DMS53 (cell line): Measurements from ENCODE around the gene UCK1.

ENCODE experiments used
- DNase-seq: peaks from one replicate; lab custom pipeline; 2025; lab: John Stamatoyannopoulos, UW

UCK1 gene

DNA sequence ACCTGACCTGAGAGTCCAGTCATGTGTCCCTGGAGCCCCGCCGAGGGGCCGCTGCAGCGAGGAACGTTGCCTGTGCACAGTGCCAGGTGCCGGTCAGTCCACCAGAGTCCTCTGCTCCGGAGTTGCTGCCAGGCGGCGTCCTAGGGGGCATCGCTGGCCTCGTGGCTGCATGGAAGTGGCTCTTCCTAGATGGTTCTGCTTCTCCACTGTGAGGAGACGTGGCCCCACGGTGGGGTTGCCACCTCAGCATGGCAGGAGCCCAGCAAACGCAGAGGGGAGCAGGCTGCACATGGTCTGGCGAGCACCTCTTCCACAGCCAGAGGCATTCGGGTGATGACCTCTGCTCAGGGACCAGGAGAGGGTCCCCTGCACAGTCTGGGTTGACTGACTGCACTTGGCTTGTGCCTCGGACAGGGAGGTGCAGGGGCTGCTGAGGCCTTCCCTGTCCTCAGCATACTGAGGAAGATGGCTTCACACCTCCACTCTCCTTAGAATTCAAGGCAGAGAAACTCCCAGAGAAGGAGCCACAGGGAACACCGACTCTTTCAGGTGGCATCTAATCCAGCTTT, 54.2 kb downstream of the UCK1 start:
- no peak for DNase-seq

DNA sequence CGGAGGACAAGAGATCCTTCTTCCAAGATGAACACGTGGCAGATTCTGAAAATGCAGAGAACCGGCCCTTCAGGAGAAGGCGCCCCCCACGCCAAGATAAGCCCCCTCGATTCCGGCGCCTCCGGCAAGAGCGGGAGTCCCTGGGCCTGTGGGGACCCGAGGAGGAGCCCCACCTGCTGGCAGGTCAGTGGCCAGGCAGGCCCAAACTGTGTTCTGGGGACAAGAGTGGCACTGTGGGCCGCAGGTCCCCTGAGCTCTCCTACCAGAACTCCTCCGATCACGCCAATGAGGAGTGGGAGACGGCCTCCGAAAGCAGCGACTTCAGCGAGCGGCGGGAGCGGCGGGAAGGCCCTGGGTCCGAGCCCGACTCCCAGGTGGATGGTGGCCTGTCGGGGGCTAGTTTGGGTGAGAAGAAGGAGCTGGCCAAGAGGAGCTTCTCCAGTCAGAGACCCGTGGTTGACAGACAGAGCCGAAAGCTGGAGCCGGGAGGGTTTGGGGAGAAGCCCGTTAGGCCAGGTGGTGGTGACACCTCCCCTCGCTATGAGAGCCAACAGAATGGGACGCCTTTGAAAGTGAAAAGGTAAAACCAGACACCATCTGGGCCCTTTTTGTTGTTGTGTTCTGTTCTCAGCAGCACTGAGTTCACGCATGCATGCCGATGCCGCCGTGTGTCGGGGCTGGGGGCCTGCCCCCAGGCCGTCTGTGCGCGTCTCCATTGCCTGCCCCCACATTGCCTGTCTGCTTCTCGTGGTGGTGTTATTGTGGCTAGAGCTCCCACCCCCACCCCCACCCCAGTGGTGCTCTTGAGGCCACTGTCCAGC, 54.9 kb downstream of the UCK1 start:
- DNase-seq, result peak; percentile 20

DNA sequence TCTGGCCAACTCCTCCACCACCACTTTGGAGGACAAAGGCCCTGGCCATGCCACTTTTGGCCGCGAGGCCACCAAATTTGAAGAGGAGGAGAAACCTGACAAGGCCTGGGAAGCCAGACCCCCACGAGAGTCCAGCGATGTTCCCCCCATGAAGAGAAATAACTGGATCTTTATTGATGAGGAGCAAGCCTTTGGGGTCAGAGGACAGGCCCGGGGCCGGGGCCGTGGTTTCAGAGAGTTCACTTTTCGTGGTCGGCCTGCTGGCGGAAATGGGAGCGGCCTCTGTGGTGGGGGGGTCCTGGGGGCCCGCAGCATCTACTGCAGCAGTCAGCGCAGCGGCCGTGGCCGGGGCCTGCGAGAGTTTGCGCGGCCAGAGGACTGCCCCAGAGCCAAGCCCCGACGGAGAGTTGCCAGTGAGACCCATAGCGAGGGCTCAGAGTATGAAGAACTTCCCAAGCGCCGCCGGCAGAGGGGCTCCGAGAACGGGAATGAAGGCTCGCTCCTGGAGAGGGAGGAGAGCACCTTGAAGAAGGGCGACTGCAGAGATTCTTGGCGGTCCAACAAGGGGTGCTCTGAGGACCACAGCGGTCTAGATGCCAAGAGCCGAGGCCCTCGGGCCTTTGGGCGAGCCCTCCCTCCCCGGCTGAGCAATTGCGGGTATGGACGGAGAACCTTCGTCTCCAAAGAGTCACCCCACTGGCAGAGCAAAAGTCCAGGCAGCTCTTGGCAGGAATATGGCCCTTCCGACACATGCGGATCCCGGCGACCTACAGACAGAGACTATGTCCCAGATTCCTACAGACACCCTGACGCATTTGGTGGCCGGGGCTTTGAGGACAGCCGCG, 55.7 kb downstream of the UCK1 start:
- no peak for DNase-seq

DNA sequence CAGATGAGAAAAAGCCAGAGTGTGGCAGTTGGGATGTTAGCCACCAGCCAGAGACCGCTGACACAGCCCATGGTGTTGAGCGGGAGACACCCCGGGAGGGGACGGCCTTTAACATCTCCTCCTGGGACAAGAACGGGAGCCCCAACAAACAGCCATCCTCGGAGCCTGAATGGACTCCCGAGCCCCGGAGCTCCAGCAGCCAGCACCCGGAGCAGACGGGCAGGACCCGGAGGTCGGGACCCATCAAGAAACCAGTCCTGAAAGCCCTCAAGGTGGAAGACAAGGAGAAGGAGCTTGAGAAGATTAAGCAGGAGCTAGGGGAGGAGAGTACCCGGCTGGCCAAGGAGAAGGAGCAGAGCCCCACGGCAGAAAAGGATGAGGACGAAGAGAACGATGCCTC, 56.4 kb downstream of the UCK1 start:
- DNase-seq, result no peak

DNA sequence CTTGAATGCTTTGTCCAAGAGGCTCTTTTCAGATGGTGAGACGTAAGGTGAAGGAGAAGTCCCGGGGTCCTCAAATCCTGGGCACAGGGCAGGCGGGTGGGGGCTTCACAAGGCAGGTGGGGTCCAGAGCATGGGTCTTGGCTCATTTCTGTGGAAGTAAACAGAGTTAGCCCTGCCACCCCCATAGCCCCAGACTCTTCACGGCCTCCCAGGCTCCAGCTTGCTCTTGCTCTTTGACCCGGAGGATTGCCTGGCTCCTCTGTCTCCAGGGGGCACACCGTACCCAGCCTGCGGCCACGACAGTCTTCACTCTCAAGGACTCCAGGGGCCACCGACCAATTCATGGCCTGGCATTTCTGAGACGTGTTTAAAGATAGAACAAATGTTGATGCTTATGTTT, 57.2 kb downstream of the UCK1 start:
- no peak for DNase-seq
